Colonic mucosa (tissue), 4 donors: ENCODE data around the gene FASLG. TPM values are rescaled to one million over a fixed set of nuclear protein-coding genes. Genes with fewer than 3 reads are reported as not detected.

Experiments used
- DNase-seq: peaks from one replicate; pipeline ENCODE4 v3.0.0-alpha.2; 2020
- H3K27ac ChIP-seq: fragments of 200-600 bp; one replicate; pipeline ENCODE4 v1.8.0; 2021
- H3K27me3 ChIP-seq: fragments of 200-600 bp; one replicate; pipeline ENCODE4 v1.8.0; 2021
- H3K36me3 ChIP-seq: fragments of 200-600 bp; one replicate; pipeline ENCODE4 v1.8.0; 2021
- H3K4me1 ChIP-seq: fragments of 200-600 bp; one replicate; pipeline ENCODE4 v1.8.0; 2021; ENCODE audit warnings: mild to moderate bottlenecking
- H3K4me3 ChIP-seq: fragments of 200-600 bp; one replicate; pipeline ENCODE4 v1.8.0; 2021
- H3K9ac ChIP-seq, 2 donors: one replicate each; pipeline ENCODE4 v1.7.0; 2013; ENCODE audit warnings: control low read depth in 2 of 2, low read depth in 2 of 2, low read length in 2 of 2
- H3K9me3 ChIP-seq: fragments of 200-600 bp; one replicate; pipeline ENCODE4 v1.8.0; 2021
- CTCF ChIP-seq: fragments of 200-600 bp; IDR thresholded peaks from one replicate; pipeline ENCODE4 v1.8.0; 2022; ENCODE audit warnings: antibody characterized with exemption, mild to moderate bottlenecking
- intact Hi-C: fragments of 100-400 bp; cut with DNase I; formaldehyde crosslinking; loops from one replicate; pipeline ENCODE4 v1.14.1; 2022
- total RNA-seq, 2 donors: library from RNA; stranded (reverse); fragmentation: NEBNext Ultra II Directional in 1 of 2; extraction: Animal tissue kit (Norgen Biotek cat#: 25700) in 1 of 2; gene quantifications; one replicate each; pipeline ENCODE4 v1.2.1, GENCODE V29; 2021
- donor health status: healthy.
- donor health status: DM: no; HTN: no; CAD: no.
- donor health status: DM: no; HTN: no; CAD: no.

Gene FASLG
- total RNA-seq, 2 donors from 2014 or later, result 0.24 to 0.30 TPM

GRCh38 chr1:172670791-172671190 is 11.9 kb downstream of the FASLG start:
- intact Hi-C loops, result no loop called here
- no peak for TF ChIP-seq CTCF
- no peak for DNase-seq
- Histone ChIP-seq H3K4me3 (no peak overlapping the region), H3K27ac (no peak overlapping the region), H3K9me3 (no peaks in the 10 kb centered on the region), H3K36me3 (no peaks in the 10 kb centered on the region), H3K4me1 (no peaks in the 10 kb centered on the region), H3K9ac (no peak overlapping the region), H3K27me3 (no peaks in the 10 kb centered on the region)

- Histone ChIP-seq H3K9me3 (no peaks in the 10 kb centered on the region), H3K36me3 (no peaks in the 10 kb centered on the region), H3K4me3 (no peak overlapping the region), H3K4me1 (no peaks in the 10 kb centered on the region), H3K27ac (no peak overlapping the region), H3K9ac (no peak overlapping the region), H3K27me3 (no peaks in the 10 kb centered on the region)
- DNase-seq, result no peak
- no peak for TF ChIP-seq CTCF
- intact Hi-C loops, result no loop called here
Observed at GRCh38 chr1:172671591-172671990, 12.7 kb downstream of the FASLG start.

DNA sequence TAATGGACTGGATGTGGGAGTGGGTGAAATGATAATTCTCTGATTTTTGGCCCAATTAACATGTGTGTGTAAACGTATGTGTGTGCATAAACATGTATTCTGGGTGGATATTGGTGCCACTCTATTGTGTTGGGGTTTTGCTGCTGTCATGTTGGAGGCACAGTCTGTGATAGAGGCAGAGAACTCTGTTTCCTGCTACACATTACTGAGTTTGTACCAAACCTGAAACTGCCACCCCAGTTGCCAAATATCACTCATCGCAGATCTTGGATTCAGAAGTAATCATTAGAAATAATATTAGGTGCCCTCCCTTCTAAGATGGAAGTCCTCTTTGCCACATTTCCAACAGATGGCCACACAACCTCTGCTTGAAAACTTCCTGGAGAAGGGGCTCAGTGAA is 13.8 kb downstream of the FASLG start:
- no peaks in the 10 kb centered on the region for H3K9me3 ChIP-seq
- no peak overlapping the region for H3K9ac ChIP-seq
- no peaks in the 10 kb centered on the region for H3K27me3 ChIP-seq
- intact Hi-C loops, result no loop called here
- DNase-seq, result no peak
- H3K27ac ChIP-seq, result no peak overlapping the region
- TF ChIP-seq CTCF, result no peak
- no peaks in the 10 kb centered on the region for H3K36me3 ChIP-seq
- no peaks in the 10 kb centered on the region for H3K4me1 ChIP-seq
- H3K4me3 ChIP-seq, result no peak overlapping the region

- Histone ChIP-seq H3K9ac (no peak overlapping the region), H3K27me3 (no peaks in the 10 kb centered on the region), H3K27ac (no peak overlapping the region), H3K9me3 (no peaks in the 10 kb centered on the region), H3K4me3 (no peak overlapping the region), H3K4me1 (no peaks in the 10 kb centered on the region), H3K36me3 (no peaks in the 10 kb centered on the region)
- no peak for DNase-seq
- no peak for TF ChIP-seq CTCF
- intact Hi-C loops, result no loop called here
Observed at GRCh38 chr1:172673761-172674160, 14.9 kb downstream of the FASLG start.

- DNase-seq, result no peak
- TF ChIP-seq CTCF, result no peak
- no peaks in the 10 kb centered on the region for H3K27me3 ChIP-seq
- no peak overlapping the region for H3K4me3 ChIP-seq
- H3K4me1 ChIP-seq, result no peaks in the 10 kb centered on the region
- no peak overlapping the region for H3K9ac ChIP-seq
- no peaks in the 10 kb centered on the region for H3K36me3 ChIP-seq
- intact Hi-C loops, result no loop called here
- H3K27ac ChIP-seq, result no peak overlapping the region
- H3K9me3 ChIP-seq, result no peaks in the 10 kb centered on the region
Observed at GRCh38 chr1:172674831-172675613, 16.1 kb downstream of the FASLG start.
